ENCODE results near the gene UCK1. TPM values are rescaled to one million over a fixed set of nuclear protein-coding genes. Genes with fewer than 3 reads are reported as not detected.

UCK1 gene
- total and polyA plus RNA-seq, 4 donors = 13.4 to 34.1 (median 24.0) TPM

- Histone ChIP-seq H3K9ac (ENCODE audit: low read depth in 1 of 2, low read length in 2 of 2) (peak overlapping the region in 1 of 2 donors; percentile 1), H3K9me3 (ENCODE audit: control insufficient read depth in 4 of 4, low read length in 3 of 4) (no peaks in the 10 kb centered on the region), H3K36me3 (ENCODE audit: control insufficient read depth in 4 of 4, insufficient read depth in 3 of 4, low read depth in 1 of 4, low read length in 3 of 4) (no peaks in the 10 kb centered on the region), H3K4me1 (ENCODE audit: control insufficient read depth in 4 of 4, insufficient read depth in 4 of 4, low read length in 3 of 4) (peaks cover 6 to 25% (median 20%) of the 10 kb centered on the region in 4 donors), H3K27me3 (ENCODE audit: control insufficient read depth in 4 of 4, insufficient read depth in 4 of 4, low read length in 3 of 4) (no peaks in the 10 kb centered on the region), H3K27ac (ENCODE audit: low read depth in 1 of 2, low read length in 2 of 2) (peak overlapping the region in 1 of 2 donors; percentile 45), H3K4me3 (ENCODE audit: low read depth in 1 of 3, low read length in 3 of 3) (peak overlapping the region in 1 of 3 donors; percentile 17)
- DNase-seq (ENCODE audit: low spot score) = no peak
- TF ChIP-seq, protein P1, sequence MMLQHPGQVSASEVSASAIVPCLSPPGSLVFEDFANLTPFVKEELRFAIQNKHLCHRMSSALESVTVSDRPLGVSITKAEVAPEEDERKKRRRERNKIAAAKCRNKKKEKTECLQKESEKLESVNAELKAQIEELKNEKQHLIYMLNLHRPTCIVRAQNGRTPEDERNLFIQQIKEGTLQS (IDR thresholded peaks at IDR 0.05) = no peak
- TF ChIP-seq NR2F2 (IDR thresholded peaks at IDR 0.05) = no peak
- TF ChIP-seq, protein P2, sequence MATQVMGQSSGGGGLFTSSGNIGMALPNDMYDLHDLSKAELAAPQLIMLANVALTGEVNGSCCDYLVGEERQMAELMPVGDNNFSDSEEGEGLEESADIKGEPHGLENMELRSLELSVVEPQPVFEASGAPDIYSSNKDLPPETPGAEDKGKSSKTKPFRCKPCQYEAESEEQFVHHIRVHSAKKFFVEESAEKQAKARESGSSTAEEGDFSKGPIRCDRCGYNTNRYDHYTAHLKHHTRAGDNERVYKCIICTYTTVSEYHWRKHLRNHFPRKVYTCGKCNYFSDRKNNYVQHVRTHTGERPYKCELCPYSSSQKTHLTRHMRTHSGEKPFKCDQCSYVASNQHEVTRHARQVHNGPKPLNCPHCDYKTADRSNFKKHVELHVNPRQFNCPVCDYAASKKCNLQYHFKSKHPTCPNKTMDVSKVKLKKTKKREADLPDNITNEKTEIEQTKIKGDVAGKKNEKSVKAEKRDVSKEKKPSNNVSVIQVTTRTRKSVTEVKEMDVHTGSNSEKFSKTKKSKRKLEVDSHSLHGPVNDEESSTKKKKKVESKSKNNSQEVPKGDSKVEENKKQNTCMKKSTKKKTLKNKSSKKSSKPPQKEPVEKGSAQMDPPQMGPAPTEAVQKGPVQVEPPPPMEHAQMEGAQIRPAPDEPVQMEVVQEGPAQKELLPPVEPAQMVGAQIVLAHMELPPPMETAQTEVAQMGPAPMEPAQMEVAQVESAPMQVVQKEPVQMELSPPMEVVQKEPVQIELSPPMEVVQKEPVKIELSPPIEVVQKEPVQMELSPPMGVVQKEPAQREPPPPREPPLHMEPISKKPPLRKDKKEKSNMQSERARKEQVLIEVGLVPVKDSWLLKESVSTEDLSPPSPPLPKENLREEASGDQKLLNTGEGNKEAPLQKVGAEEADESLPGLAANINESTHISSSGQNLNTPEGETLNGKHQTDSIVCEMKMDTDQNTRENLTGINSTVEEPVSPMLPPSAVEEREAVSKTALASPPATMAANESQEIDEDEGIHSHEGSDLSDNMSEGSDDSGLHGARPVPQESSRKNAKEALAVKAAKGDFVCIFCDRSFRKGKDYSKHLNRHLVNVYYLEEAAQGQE (IDR thresholded peaks at IDR 0.05) = no peak
- peak; percentile 67 for TF ChIP-seq SP1 (IDR thresholded peaks at IDR 0.05)
- TF ChIP-seq FOXA1 (IDR thresholded peaks at IDR 0.05) = no peak
- no peak for TF ChIP-seq RXRA (IDR thresholded peaks at IDR 0.05)
- peak; percentile 60 to 64 for TF ChIP-seq HNF4A (conservative IDR thresholded peaks at IDR 0.05)
- no peak for TF ChIP-seq EGR1 (IDR thresholded peaks at IDR 0.05; ENCODE audit: low read depth in 2 of 2)
- TF ChIP-seq, protein P3, sequence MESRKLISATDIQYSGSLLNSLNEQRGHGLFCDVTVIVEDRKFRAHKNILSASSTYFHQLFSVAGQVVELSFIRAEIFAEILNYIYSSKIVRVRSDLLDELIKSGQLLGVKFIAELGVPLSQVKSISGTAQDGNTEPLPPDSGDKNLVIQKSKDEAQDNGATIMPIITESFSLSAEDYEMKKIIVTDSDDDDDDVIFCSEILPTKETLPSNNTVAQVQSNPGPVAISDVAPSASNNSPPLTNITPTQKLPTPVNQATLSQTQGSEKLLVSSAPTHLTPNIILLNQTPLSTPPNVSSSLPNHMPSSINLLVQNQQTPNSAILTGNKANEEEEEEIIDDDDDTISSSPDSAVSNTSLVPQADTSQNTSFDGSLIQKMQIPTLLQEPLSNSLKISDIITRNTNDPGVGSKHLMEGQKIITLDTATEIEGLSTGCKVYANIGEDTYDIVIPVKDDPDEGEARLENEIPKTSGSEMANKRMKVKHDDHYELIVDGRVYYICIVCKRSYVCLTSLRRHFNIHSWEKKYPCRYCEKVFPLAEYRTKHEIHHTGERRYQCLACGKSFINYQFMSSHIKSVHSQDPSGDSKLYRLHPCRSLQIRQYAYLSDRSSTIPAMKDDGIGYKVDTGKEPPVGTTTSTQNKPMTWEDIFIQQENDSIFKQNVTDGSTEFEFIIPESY (IDR thresholded peaks at IDR 0.05) = no peak
- peak; percentile 49 for TF ChIP-seq MAX (IDR thresholded peaks at IDR 0.05)
- TF ChIP-seq JUND (IDR thresholded peaks at IDR 0.05) = no peak
- peak; percentile 83 for TF ChIP-seq YY1 (IDR thresholded peaks at IDR 0.05)
- TF ChIP-seq FOXA2 (IDR thresholded peaks at IDR 0.05) = no peak
- no peak for TF ChIP-seq RAD21 (IDR thresholded peaks at IDR 0.05)
- peak in 1 of 2 donors; percentile 27 for TF ChIP-seq GABPA (IDR thresholded peaks at IDR 0.05 in 1 of 2, conservative IDR thresholded peaks at IDR 0.05 in 1 of 2)
- WGBS = 16% methylated on average over 8 of the region's 8 CpGs
These were observed 3.7 kb upstream of the UCK1 start for GRCh38 chr9:131534721-131535237.

DNA sequence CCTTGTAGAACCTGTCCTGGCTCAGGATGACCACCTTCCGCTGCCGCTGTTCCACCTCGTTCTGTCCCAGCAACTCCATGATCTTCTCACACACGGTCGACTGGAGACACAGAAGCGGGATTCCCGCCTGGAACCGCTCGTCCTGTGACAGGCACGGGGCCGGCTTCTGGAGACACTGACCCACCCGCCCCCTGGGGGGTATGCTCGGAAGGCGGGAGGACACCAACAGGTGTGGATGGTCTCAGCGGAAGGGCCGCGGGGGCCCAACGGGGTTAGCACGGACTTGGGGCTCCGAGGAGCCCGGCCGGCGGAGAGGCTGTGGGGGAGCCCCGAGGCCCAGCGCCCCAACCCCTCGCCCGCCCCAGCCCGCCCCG lies 530 bp downstream of the UCK1 start:
- DNase-seq (ENCODE audit: low spot score) = peak; percentile 47
- TF ChIP-seq GABPA (IDR thresholded peaks at IDR 0.05 in 1 of 2, conservative IDR thresholded peaks at IDR 0.05 in 1 of 2) (no peak), RXRA (IDR thresholded peaks at IDR 0.05) (no peak), RAD21 (IDR thresholded peaks at IDR 0.05) (peak in 1 of 2 donors; percentile 21)
- no peaks in the 10 kb centered on the region for H3K27me3 ChIP-seq (ENCODE audit: control insufficient read depth in 4 of 4, insufficient read depth in 4 of 4, low read length in 3 of 4)
- H3K4me3 ChIP-seq (ENCODE audit: low read depth in 1 of 3, low read length in 3 of 3) = peak overlapping the region; percentile 59 to 96 (median 94)
- H3K9me3 ChIP-seq (ENCODE audit: control insufficient read depth in 4 of 4, low read length in 3 of 4) = no peaks in the 10 kb centered on the region
- H3K27ac ChIP-seq (ENCODE audit: low read depth in 1 of 2, low read length in 2 of 2) = peak overlapping the region; percentile 68 to 80
- peaks cover 9 to 31% (median 14%) of the 10 kb centered on the region in 4 donors for H3K36me3 ChIP-seq (ENCODE audit: control insufficient read depth in 4 of 4, insufficient read depth in 3 of 4, low read depth in 1 of 4, low read length in 3 of 4)
- WGBS = 2% methylated on average over 29 of the region's 29 CpGs
- H3K9ac ChIP-seq (ENCODE audit: low read depth in 1 of 2, low read length in 2 of 2) = peak overlapping the region; percentile 1 to 90
- H3K4me1 ChIP-seq (ENCODE audit: control insufficient read depth in 4 of 4, insufficient read depth in 4 of 4, low read length in 3 of 4) = peaks cover 6 to 34% (median 26%) of the 10 kb centered on the region in 4 donors

Data from liver (tissue), 9 donors.